HL-60 (cell line): ENCODE data around the gene C3orf20.

Experiments used
- CTCF ChIP-seq: IDR thresholded peaks from one replicate; pipeline ENCODE4 v1.5.1; 2011; ENCODE audit warnings: low read length, control low read depth, inconsistent platforms; ENCODE audit not compliant: insufficient read depth
- GABPA ChIP-seq: IDR thresholded peaks from 2 replicates; pipeline ENCODE4 v1.6.1; 2012; ENCODE audit warnings: low read depth
- POLR2AphosphoS5 ChIP-seq: IDR thresholded peaks from 2 replicates; pipeline ENCODE4 v1.6.1; 2012; ENCODE audit warnings: low read depth
- REST ChIP-seq: IDR thresholded peaks from 2 replicates; pipeline ENCODE4 v1.6.1; 2012; ENCODE audit warnings: low read depth; ENCODE audit not compliant: insufficient replicate concordance
- SPI1 ChIP-seq: IDR thresholded peaks from 2 replicates; pipeline ENCODE4 v1.6.1; 2012; ENCODE audit warnings: low read depth, mild to moderate bottlenecking, borderline replicate concordance

GRCh38 chr3:14633819-14634424, 41.0 kb upstream of the C3orf20 start:
- TF ChIP-seq POLR2AphosphoS5 = no peak
- peak; percentile 93 for TF ChIP-seq CTCF
- TF ChIP-seq REST = no peak
- peak; percentile 61; the same call in 1 of the 2 replicates for TF ChIP-seq SPI1
- TF ChIP-seq GABPA = no peak
